Transverse colon (tissue), 4 donors: ENCODE results near the gene ZFAND2A. TPM values are rescaled to one million over a fixed set of nuclear protein-coding genes. Genes with fewer than 3 reads are reported as not detected.
A peak's percentile ranks its signal among the peaks of the same experiment; 100 is the strongest.
"Not testable (repeated sequence)": the region's sequence is repeated elsewhere in the genome, so short reads cannot be mapped to it uniquely, and the experiment has no call there.

Experiments
- DNase-seq: peaks from one replicate; pipeline ENCODE4 v3.0.0-alpha.2; 2019
- H3K27ac ChIP-seq, 4 donors: fragments of 200-600 bp; sonication (generic); 2 replicates each; pipeline ENCODE4 v1.5.1; 2016 to 2018; ENCODE audit warnings: inconsistent platforms in 4 of 4
- H3K27me3 ChIP-seq: fragments of 200-600 bp; sonication (generic); 2 replicates; pipeline ENCODE4 v1.5.1; 2017; ENCODE audit warnings: inconsistent platforms
- H3K36me3 ChIP-seq, 4 donors: fragments of 200-600 bp; sonication (generic); 2 replicates each; pipeline ENCODE4 v1.5.1; 2017 to 2019; ENCODE audit warnings: inconsistent platforms in 4 of 4
- H3K4me1 ChIP-seq, 4 donors: fragments of 200-600 bp; sonication (generic); 2 replicates each; pipeline ENCODE4 v1.5.1; 2017 to 2020; ENCODE audit warnings: inconsistent platforms in 4 of 4
- H3K4me3 ChIP-seq, 4 donors: fragments of 200-600 bp; sonication (generic); 1 replicate in 1 of 4; 2 replicates in 3 of 4; pipeline versions ENCODE4 v1.5.1 to v1.6.1; 2017 to 2019; ENCODE audit warnings: inconsistent platforms in 4 of 4
- H3K9me3 ChIP-seq, 2 donors: fragments of 200-600 bp; sonication (generic); 2 replicates each; pipeline ENCODE4 v1.5.1; 2017 to 2019; ENCODE audit warnings: inconsistent platforms in 2 of 2
- EP300 ChIP-seq: sonication (generic); formaldehyde crosslinking; IDR thresholded peaks from one replicate; pipeline ENCODE4 v1.6.1; 2017; ENCODE audit warnings: antibody characterized with exemption, low read depth
- POLR2A ChIP-seq: fragments of 450-650 bp; IDR thresholded peaks from one replicate; pipeline ENCODE4 v1.6.1; 2016; ENCODE audit warnings: antibody characterized with exemption, mild to moderate bottlenecking, moderate library complexity
- POLR2AphosphoS5 ChIP-seq, 3 donors: sonication (generic); formaldehyde crosslinking; IDR thresholded peaks; one replicate each; pipeline ENCODE4 v1.6.1; 2016; ENCODE audit warnings: antibody characterized with exemption in 3 of 3
- WGBS, 2 donors: methylation state at CpG; one replicate each; pipeline ENCODE4 v1.1.5; 2018; ENCODE audit warnings: low coverage in 1 of 2; 5-methylcytosine and 5-hydroxymethylcytosine counted together
- in situ Hi-C, 4 donors: fragments of 200-750 bp; cut with MboI; loops; one replicate each; pipeline versions ENCODE4 v1.15.0 to v1.15.1; 2017; ENCODE audit warnings: low sequenced_read_pairs in 3 of 4, low pct_ligation_motif_present in 1 of 4, low pct_unique_long_range_greater_than_20kb in 1 of 4
- intact Hi-C: fragments of 100-400 bp; cut with DNase I; formaldehyde crosslinking; loops from one replicate; pipeline ENCODE4 v1.15.1; 2023; ENCODE audit warnings: low total_unique reads
- total RNA-seq, 4 donors: library from RNA; depleted of rRNA; stranded (reverse); fragments of >200 nt; gene quantifications; one replicate each; pipeline ENCODE4 v1.1.0, GENCODE V29; 2016
- TF ChIP-seq, protein P1 (sequence below), 5 experiments: fragments of 200-600 bp in 3 of 5; fragments of 450-650 bp in 2 of 5; sonication (generic) in 3 of 5; IDR thresholded peaks; 1 replicate in 2 of 5; 2 replicates in 3 of 5; pipeline ENCODE4 v1.5.1; 2016 to 2017; ENCODE audit warnings: antibody characterized with exemption in 5 of 5, inconsistent platforms in 3 of 5, mild to moderate bottlenecking in 2 of 5, moderate library complexity in 1 of 5

Gene ZFAND2A
- total RNA-seq, 4 donors from 2014 or later = 33.3 to 124 (median 53.1) TPM

DNA sequence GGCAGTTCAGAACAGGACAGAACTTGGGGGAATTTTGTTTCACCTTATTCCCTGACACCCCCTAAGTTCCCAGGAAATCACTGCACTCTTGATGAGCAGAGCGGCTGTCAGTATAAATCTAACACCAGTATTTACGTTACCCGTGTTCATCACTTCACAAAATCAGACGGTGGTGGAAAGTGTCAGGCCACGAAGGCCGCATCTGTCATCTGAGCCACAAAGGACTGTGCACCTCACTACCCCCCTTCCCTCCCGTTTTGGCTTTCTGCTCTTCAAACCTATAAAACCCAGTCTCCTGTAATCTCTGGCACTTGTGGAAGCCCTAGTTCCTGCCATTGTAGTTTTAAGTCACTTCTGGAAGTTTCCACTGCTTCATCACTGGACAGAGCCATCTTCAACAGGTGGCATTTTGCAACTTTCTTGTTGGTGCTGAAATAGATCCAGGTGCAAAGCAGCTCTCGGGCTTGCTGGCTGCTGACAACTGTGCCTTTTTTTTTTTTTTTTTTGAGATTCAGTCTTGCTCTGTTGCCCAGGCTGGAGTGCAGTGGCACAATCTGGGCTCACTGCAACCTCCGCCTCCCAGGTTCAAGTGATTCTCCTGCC is 9.5 kb downstream of the ZFAND2A start:
- 72 to 77% methylated on average over 7 to 9 of the region's 9 CpGs for WGBS, 2 donors
- Histone ChIP-seq H3K27me3 (no peaks in the 10 kb centered on the region), H3K9me3 (no peaks in the 10 kb centered on the region), H3K27ac (no peak overlapping the region), H3K36me3 (peaks cover 0 to 36% (median 16%) of the 10 kb centered on the region in 4 donors), H3K4me3 (no peak overlapping the region), H3K4me1 (no peaks in the 10 kb centered on the region)
- in situ Hi-C loops = loop anchor here in 2 of 4 donors (25.0 kb wide), 1 partner anchor 163 kb away; the partner anchor contains the start of genes COX19 (in 2 of the 2) and CYP2W1 (in 2 of the 2)
- TF ChIP-seq EP300 (no peak), POLR2AphosphoS5 (IDR thresholded peaks at IDR 0.05) (no peak), POLR2A (no peak)
- TF ChIP-seq, protein P1, sequence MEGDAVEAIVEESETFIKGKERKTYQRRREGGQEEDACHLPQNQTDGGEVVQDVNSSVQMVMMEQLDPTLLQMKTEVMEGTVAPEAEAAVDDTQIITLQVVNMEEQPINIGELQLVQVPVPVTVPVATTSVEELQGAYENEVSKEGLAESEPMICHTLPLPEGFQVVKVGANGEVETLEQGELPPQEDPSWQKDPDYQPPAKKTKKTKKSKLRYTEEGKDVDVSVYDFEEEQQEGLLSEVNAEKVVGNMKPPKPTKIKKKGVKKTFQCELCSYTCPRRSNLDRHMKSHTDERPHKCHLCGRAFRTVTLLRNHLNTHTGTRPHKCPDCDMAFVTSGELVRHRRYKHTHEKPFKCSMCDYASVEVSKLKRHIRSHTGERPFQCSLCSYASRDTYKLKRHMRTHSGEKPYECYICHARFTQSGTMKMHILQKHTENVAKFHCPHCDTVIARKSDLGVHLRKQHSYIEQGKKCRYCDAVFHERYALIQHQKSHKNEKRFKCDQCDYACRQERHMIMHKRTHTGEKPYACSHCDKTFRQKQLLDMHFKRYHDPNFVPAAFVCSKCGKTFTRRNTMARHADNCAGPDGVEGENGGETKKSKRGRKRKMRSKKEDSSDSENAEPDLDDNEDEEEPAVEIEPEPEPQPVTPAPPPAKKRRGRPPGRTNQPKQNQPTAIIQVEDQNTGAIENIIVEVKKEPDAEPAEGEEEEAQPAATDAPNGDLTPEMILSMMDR (IDR thresholded peaks at IDR 0.05) = no peak
- no peak for DNase-seq
- intact Hi-C loops = no loop called here

DNA sequence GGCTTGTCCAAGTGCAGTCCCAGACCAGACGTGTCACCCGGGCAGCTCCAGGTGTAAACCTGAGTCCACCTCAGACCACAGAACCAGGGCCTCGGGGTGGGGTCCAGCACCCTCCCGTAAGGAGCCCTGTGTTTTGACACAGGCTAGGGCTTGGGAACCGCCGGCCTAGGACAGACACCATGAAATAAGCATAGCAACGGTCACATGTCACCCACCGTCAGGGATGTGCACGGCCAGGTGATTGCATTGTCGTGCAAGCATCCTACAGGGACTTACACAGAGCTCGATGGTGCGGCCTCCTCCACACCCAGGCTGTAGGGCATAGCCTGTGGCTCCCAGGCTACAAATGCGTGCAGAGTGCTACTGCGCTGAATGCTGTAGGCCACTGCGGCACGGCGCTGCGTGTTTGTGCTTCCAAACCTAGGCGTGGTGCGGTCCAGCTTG is 10.6 kb downstream of the ZFAND2A start:
- 95 to 100% methylated on average over 5 to 18 of the region's 20 CpGs for WGBS, 2 donors

DNA sequence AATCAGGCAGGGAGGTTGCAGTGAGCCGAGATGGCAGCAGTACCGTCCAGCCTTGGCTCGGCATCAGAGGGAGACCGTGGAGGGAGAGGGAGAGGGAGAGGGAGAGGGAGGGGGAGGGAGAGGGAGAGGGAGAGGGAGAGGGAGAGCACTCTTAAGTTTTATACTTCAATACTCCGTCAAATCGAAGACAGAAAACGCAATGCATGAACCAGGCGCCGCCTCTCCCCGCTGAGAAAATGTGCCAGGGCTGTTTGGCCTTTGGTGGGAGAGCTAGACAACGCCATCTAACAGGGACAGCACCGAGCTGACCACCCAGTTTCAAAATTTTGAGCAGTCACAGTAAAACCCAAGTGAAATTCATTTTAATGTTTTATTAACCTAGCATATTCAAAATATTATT is 12.1 kb downstream of the ZFAND2A start:
- H3K4me3 ChIP-seq, DNase-seq, H3K27ac ChIP-seq, H3K27me3 ChIP-seq, H3K9me3 ChIP-seq, intact Hi-C loops, H3K4me1 ChIP-seq: not testable (repeated sequence)
- 73 to 85% methylated on average over 2 to 9 of the region's 12 CpGs for WGBS, 2 donors
- in situ Hi-C loops = loop anchor here in 1 of 4 donors (25.0 kb wide), 1 partner anchor 161 kb away; the partner anchor contains the start of genes COX19 and CYP2W1
- H3K36me3 ChIP-seq = peaks cover 0 to 14% (median 4%) of the 10 kb centered on the region in 4 donors

More for the DNA sequence above, 10.6 kb downstream of the ZFAND2A start:
- Histone ChIP-seq H3K4me1 (no peaks in the 10 kb centered on the region), H3K4me3 (no peak overlapping the region), H3K36me3 (peaks cover 0 to 26% (median 11%) of the 10 kb centered on the region in 4 donors), H3K27me3 (no peaks in the 10 kb centered on the region), H3K27ac (no peak overlapping the region), H3K9me3 (no peaks in the 10 kb centered on the region)
- intact Hi-C loops = no loop called here
- DNase-seq = no peak
- TF ChIP-seq POLR2A (no peak), EP300 (no peak), POLR2AphosphoS5 (IDR thresholded peaks at IDR 0.05) (no peak)
- TF ChIP-seq, protein P1 (IDR thresholded peaks at IDR 0.05) = no peak
- in situ Hi-C loops = loop anchor here in 1 of 4 donors (25.0 kb wide), 1 partner anchor 162 kb away; the partner anchor contains the start of genes COX19 and CYP2W1

DNA sequence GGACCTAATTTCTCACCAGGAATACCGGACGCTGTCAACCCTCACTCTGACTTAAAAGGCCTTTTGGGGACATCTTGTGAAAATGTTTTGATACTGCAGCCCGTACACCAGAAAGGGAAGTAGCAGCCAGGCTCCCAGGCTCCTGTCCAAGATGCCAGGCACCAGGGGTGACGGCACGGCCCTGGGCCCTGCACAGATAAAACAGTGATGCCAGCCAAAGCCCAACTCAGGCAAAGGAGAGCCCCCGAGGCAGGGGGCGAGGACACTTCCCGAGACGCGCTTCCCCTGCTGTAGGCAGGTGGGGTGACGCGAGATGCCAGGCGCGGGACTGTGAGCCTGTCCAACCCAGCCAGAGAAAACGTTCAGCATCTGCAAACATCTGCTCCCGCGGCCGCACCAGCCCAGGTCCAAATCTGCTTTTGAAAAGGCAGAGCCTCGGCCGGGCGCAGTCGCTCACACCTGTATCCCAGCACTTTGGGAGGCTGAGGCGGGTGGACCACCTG is 15.7 kb downstream of the ZFAND2A start:
- 62% methylated on average over 22 of the region's 23 CpGs; no CpG with 5 or more reads in 1 of the 2 donors for WGBS, 2 donors
- Histone ChIP-seq H3K4me1 (no peaks in the 10 kb centered on the region), H3K27ac (no peak overlapping the region), H3K4me3 (no peak overlapping the region), H3K36me3 (no peaks in the 10 kb centered on the region), H3K9me3 (no peaks in the 10 kb centered on the region), H3K27me3 (no peaks in the 10 kb centered on the region)
- no peak for TF ChIP-seq POLR2A
- TF ChIP-seq, protein P1 (IDR thresholded peaks at IDR 0.05) = peak in 3 of 5 experiments; percentile 16 to 18 (median 18)
- no peak for TF ChIP-seq POLR2AphosphoS5 (IDR thresholded peaks at IDR 0.05)
- in situ Hi-C loops (loop anchor here in 1 of 4 donors (25.0 kb wide), 1 partner anchor 157 kb away; the partner anchor contains the start of genes COX19 and CYP2W1), intact Hi-C loops (no loop called here)
- DNase-seq = no peak

DNA sequence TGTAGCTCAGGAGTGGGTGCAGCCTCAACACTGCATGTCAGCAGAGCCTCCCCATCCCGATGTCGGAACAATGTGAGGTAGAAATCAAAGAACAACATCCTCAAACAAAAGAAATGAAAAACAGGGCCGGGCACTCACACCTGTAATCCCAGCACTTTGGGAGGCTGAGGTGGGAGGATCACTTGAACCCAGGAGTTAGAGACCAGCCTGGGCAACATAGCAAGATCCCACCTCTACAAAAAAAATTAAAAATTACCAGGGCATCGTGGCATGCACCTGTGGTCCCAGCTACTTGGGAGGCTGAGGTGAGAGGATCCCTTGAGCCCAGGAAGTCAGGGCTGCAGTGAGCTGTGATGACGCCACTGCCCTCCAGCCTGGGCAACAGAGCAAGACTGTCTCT is 17.0 kb downstream of the ZFAND2A start:
- DNase-seq, H3K4me1 ChIP-seq, intact Hi-C loops, H3K9me3 ChIP-seq, H3K27ac ChIP-seq, H3K27me3 ChIP-seq, H3K4me3 ChIP-seq, H3K36me3 ChIP-seq: not testable (repeated sequence)
- 82 to 89% methylated on average over 5 of the region's 5 CpGs for WGBS, 2 donors
- in situ Hi-C loops = loop anchor here in 1 of 4 donors (25.0 kb wide), 1 partner anchor 156 kb away; the partner anchor contains the start of genes COX19 and CYP2W1
